Testis (tissue), 3 donors: ENCODE data around the gene TRIP11. TPM values are rescaled to one million over a fixed set of nuclear protein-coding genes. Genes with fewer than 3 reads are reported as not detected.
A peak's percentile ranks its signal among the peaks of the same experiment; 100 is the strongest.

ENCODE experiments used
- DNase-seq: peaks from one replicate; pipeline ENCODE4 v3.0.0-alpha.2; 2019
- H3K27ac ChIP-seq, 2 donors: fragments of 200-600 bp; sonication (generic); one replicate each; pipeline ENCODE4 v1.5.1; 2019
- H3K27me3 ChIP-seq: fragments of 200-600 bp; sonication (generic); one replicate; pipeline ENCODE4 v1.5.1; 2019
- H3K36me3 ChIP-seq: fragments of 200-600 bp; sonication (generic); one replicate; pipeline ENCODE4 v1.5.1; 2017; ENCODE audit warnings: low read depth; ENCODE audit errors: missing control alignments
- H3K4me1 ChIP-seq: fragments of 200-600 bp; sonication (generic); one replicate; pipeline ENCODE4 v1.5.1; 2019
- H3K4me3 ChIP-seq, 2 donors: fragments of 200-600 bp; sonication (generic); one replicate each; pipeline ENCODE4 v1.5.1; 2017 to 2019
- H3K9me3 ChIP-seq: fragments of 200-600 bp; sonication (generic); one replicate; pipeline ENCODE4 v1.5.1; 2017
- CTCF ChIP-seq, 3 experiments: fragments of 450-650 bp in 2 of 3; fragments of 200-600 bp in 1 of 3; sonication (generic) in 1 of 3; IDR thresholded peaks; one replicate each; pipeline ENCODE4 v1.5.1; 2016 to 2019; ENCODE audit warnings: antibody characterized with exemption in 3 of 3, mild to moderate bottlenecking in 2 of 3, moderate library complexity in 1 of 3
- POLR2A ChIP-seq: fragments of 450-650 bp; IDR thresholded peaks from one replicate; pipeline ENCODE4 v1.6.1; 2017; ENCODE audit warnings: antibody characterized with exemption, mild to moderate bottlenecking, moderate library complexity
- WGBS, 2 donors: methylation state at CpG; one replicate each; pipeline ENCODE4 v1.1.5; 2018; 5-methylcytosine and 5-hydroxymethylcytosine counted together
- intact Hi-C: fragments of 100-400 bp; cut with DNase I; formaldehyde crosslinking; loops from one replicate; pipeline ENCODE4 v1.15.1; 2023; ENCODE audit warnings: low total_unique reads
- polyA plus RNA-seq: library from polyadenylated mRNA; stranded (reverse); fragments of 350-450 nt; fragmentation: Illumina TruSeq; extraction: RNeasy Lipid Tissue Mini Kit (QIAGEN cat#74804); gene quantifications from one replicate; pipeline ENCODE4 v1.2.3, GENCODE V29; 2014; ENCODE audit warnings: low read depth, low replicate concordance; ENCODE audit not compliant: insufficient read depth
- total RNA-seq, 2 donors: library from RNA; depleted of rRNA; stranded (reverse); fragments of >200 nt; gene quantifications; one replicate each; pipeline ENCODE4 v1.2.3, GENCODE V29; 2016

Gene TRIP11
- total and polyA plus RNA-seq, 3 donors from 2014 or later: 3.8 to 39.4 (median 38.5) TPM

GRCh38 chr14:91964724-91965123 lies 75.1 kb downstream of the TRIP11 start:
- Histone ChIP-seq H3K36me3 (no peaks in the 10 kb centered on the region), H3K9me3 (no peaks in the 10 kb centered on the region), H3K27me3 (no peaks in the 10 kb centered on the region), H3K4me1 (peaks cover 14% of the 10 kb centered on the region), H3K4me3 (no peak overlapping the region), H3K27ac (no peak overlapping the region)
- intact Hi-C loops: no loop called here
- TF ChIP-seq POLR2A (no peak), CTCF (IDR thresholded peaks at IDR 0.05) (no peak)
- WGBS, 2 donors: 62 to 81% methylated on average over 4 of the region's 4 CpGs
- peak; percentile 51 for DNase-seq

GRCh38 chr14:91964011-91964410 lies 75.8 kb downstream of the TRIP11 start:
- H3K9me3 ChIP-seq: no peaks in the 10 kb centered on the region
- TF ChIP-seq CTCF (IDR thresholded peaks at IDR 0.05) (no peak), POLR2A (no peak)
- no peak overlapping the region for H3K4me3 ChIP-seq
- no peaks in the 10 kb centered on the region for H3K27me3 ChIP-seq
- H3K27ac ChIP-seq: no peak overlapping the region
- peaks cover 14% of the 10 kb centered on the region for H3K4me1 ChIP-seq
- WGBS, 2 donors: 20 to 50% methylated on average over 1 of the region's 1 CpG
- H3K36me3 ChIP-seq: no peaks in the 10 kb centered on the region
- intact Hi-C loops: no loop called here
- DNase-seq: no peak

- Histone ChIP-seq H3K4me3 (no peak overlapping the region), H3K4me1 (peaks cover 14% of the 10 kb centered on the region), H3K36me3 (no peaks in the 10 kb centered on the region), H3K27ac (no peak overlapping the region), H3K9me3 (no peaks in the 10 kb centered on the region), H3K27me3 (no peaks in the 10 kb centered on the region)
- DNase-seq: no peak
- TF ChIP-seq CTCF (IDR thresholded peaks at IDR 0.05): no peak
- TF ChIP-seq POLR2A: no peak
- intact Hi-C loops: no loop called here
- 42 to 54% methylated on average over 6 of the region's 6 CpGs for WGBS, 2 donors
These were observed 76.4 kb downstream of the TRIP11 start for GRCh38 chr14:91963465-91963864.

GRCh38 chr14:91961297-91962220 lies 78.3 kb downstream of the TRIP11 start:
- WGBS, 2 donors: 60 to 68% methylated on average over 14 of the region's 14 CpGs
- Histone ChIP-seq H3K27ac (no peak overlapping the region), H3K36me3 (no peaks in the 10 kb centered on the region)

More at GRCh38 chr14:91961297-91962220, 78.3 kb downstream of the TRIP11 start:
- Histone ChIP-seq H3K27me3 (no peaks in the 10 kb centered on the region), H3K4me3 (no peak overlapping the region), H3K9me3 (no peaks in the 10 kb centered on the region), H3K4me1 (peaks cover 14% of the 10 kb centered on the region)
- no peak for DNase-seq
- intact Hi-C loops: no loop called here
- no peak for TF ChIP-seq CTCF (IDR thresholded peaks at IDR 0.05)
- TF ChIP-seq POLR2A: no peak
